GM21717 (cell line): ENCODE data around the gene PCSK2.

ENCODE experiments used
- ATAC-seq: cut with Tn5 transposase; IDR thresholded peaks from one replicate; pipeline ENCODE4 v1.9.1; 2021; ENCODE audit warnings: mild to moderate bottlenecking, moderate library complexity; ENCODE audit not compliant: unreplicated experiment

The PCSK2 gene

GRCh38 chr20:17502105-17502504 is 275.3 kb downstream of the PCSK2 start:
- no peak for ATAC-seq

- no peak for ATAC-seq
These were observed 276.6 kb downstream of the PCSK2 start for GRCh38 chr20:17503301-17504065.

- peak; percentile 24 for ATAC-seq
These were observed 277.4 kb downstream of the PCSK2 start for GRCh38 chr20:17504066-17504897.

- peak; percentile 72 for ATAC-seq
These were observed 278.2 kb downstream of the PCSK2 start for GRCh38 chr20:17504898-17505635.

- ATAC-seq: no peak
These were observed 279.0 kb downstream of the PCSK2 start for GRCh38 chr20:17505636-17506517.

- no peak for ATAC-seq
These were observed 280.2 kb downstream of the PCSK2 start for GRCh38 chr20:17507032-17507431.

GRCh38 chr20:17507531-17507930 is 280.7 kb downstream of the PCSK2 start:
- no peak for ATAC-seq

- no peak for ATAC-seq
These were observed 281.9 kb downstream of the PCSK2 start for GRCh38 chr20:17508756-17509155.

- ATAC-seq: no peak
These were observed 283.7 kb downstream of the PCSK2 start for GRCh38 chr20:17510548-17510947.

GRCh38 chr20:17511401-17511800 is 284.6 kb downstream of the PCSK2 start:
- ATAC-seq: no peak

GRCh38 chr20:17513939-17514338 is 287.1 kb downstream of the PCSK2 start:
- no peak for ATAC-seq

GRCh38 chr20:17515053-17515452 is 288.2 kb downstream of the PCSK2 start:
- no peak for ATAC-seq

GRCh38 chr20:17518339-17519052 is 291.7 kb downstream of the PCSK2 start:
- ATAC-seq: no peak

GRCh38 chr20:17519606-17520285 is 292.9 kb downstream of the PCSK2 start:
- ATAC-seq: no peak

- no peak for ATAC-seq
These were observed 293.7 kb downstream of the PCSK2 start for GRCh38 chr20:17520583-17520982.

GRCh38 chr20:17522528-17522927 is 295.7 kb downstream of the PCSK2 start:
- ATAC-seq: no peak

- ATAC-seq: no peak
These were observed 296.5 kb downstream of the PCSK2 start for GRCh38 chr20:17523326-17523725.

- ATAC-seq: no peak
These were observed 297.7 kb downstream of the PCSK2 start for GRCh38 chr20:17524560-17524959.

- ATAC-seq: no peak
These were observed 298.3 kb downstream of the PCSK2 start for GRCh38 chr20:17525132-17525531.
